H9 (cell line): ENCODE data around the gene TAOK2. TPM values are rescaled to one million over a fixed set of nuclear protein-coding genes. Genes with fewer than 3 reads are reported as not detected.
"Not testable (repeated sequence)": the region's sequence is repeated elsewhere in the genome, so short reads cannot be mapped to it uniquely, and the experiment has no call there.

Source experiments
- DNase-seq: peaks from one replicate; pipeline ENCODE4 v3.0.0-alpha.2; 2017
- H2AFZ ChIP-seq: one replicate; pipeline ENCODE4 v1.6.1; 2013; ENCODE audit warnings: mild to moderate bottlenecking, low read length, control low read depth, moderate library complexity
- H2AK5ac ChIP-seq: 2 replicates; pipeline ENCODE4 v1.6.1; 2013; ENCODE audit warnings: low read length, control low read depth, mixed read lengths; ENCODE audit not compliant: insufficient read length
- H2BK120ac ChIP-seq: one replicate; pipeline ENCODE4 v1.6.1; 2013; ENCODE audit warnings: low read depth, mild to moderate bottlenecking, low read length, control low read depth, inconsistent platforms; ENCODE audit not compliant: poor library complexity, severe bottlenecking
- H2BK12ac ChIP-seq: 2 replicates; pipeline ENCODE4 v1.6.1; 2013; ENCODE audit warnings: low read length, control low read depth, mixed read lengths, low read depth; ENCODE audit not compliant: insufficient read length
- H2BK15ac ChIP-seq: 2 replicates; pipeline ENCODE4 v1.6.1; 2013; ENCODE audit warnings: low read depth, low read length, control low read depth
- H2BK20ac ChIP-seq: one replicate; pipeline ENCODE4 v1.6.1; 2013; ENCODE audit warnings: low read depth, mild to moderate bottlenecking, low read length, control low read depth, inconsistent platforms; ENCODE audit not compliant: poor library complexity, severe bottlenecking
- H2BK5ac ChIP-seq: 2 replicates; pipeline ENCODE4 v1.6.1; 2013; ENCODE audit warnings: low read length, control low read depth, mixed read lengths; ENCODE audit not compliant: insufficient read length
- H3K14ac ChIP-seq: 2 replicates; pipeline ENCODE4 v1.6.1; 2013; ENCODE audit warnings: low read length, control low read depth; ENCODE audit not compliant: insufficient read depth
- H3K18ac ChIP-seq: 2 replicates; pipeline ENCODE4 v1.6.1; 2013; ENCODE audit warnings: low read depth, mild to moderate bottlenecking, mixed read lengths, low read length, control low read depth; ENCODE audit not compliant: insufficient read length
- H3K23ac ChIP-seq: 2 replicates; pipeline ENCODE4 v1.6.1; 2013; ENCODE audit warnings: low read length, control low read depth, mixed read lengths, low read depth; ENCODE audit not compliant: insufficient read length
- H3K23me2 ChIP-seq: 2 replicates; pipeline ENCODE4 v1.6.1; 2013; ENCODE audit warnings: low read depth, mild to moderate bottlenecking, mixed read lengths, low read length, control low read depth; ENCODE audit not compliant: insufficient read length, poor library complexity, severe bottlenecking
- H3K27ac ChIP-seq: 2 replicates; pipeline ENCODE4 v1.5.1; 2013; ENCODE audit warnings: low read length, control low read depth, mixed read lengths, low read depth; ENCODE audit not compliant: insufficient read length
- H3K27me3 ChIP-seq: 2 replicates; pipeline ENCODE4 v1.6.1; 2013; ENCODE audit warnings: low read length, control low read depth, inconsistent platforms; ENCODE audit not compliant: insufficient read depth
- H3K4ac ChIP-seq: 2 replicates; pipeline ENCODE4 v1.6.1; 2013; ENCODE audit warnings: low read depth, mild to moderate bottlenecking, control low read depth, inconsistent platforms, low read length, moderate library complexity
- H3K4me1 ChIP-seq: 2 replicates; pipeline ENCODE4 v1.6.1; 2013; ENCODE audit warnings: low read length, control low read depth, inconsistent platforms; ENCODE audit not compliant: insufficient read depth
- H3K4me2 ChIP-seq: 2 replicates; pipeline ENCODE4 v1.6.1; 2013; ENCODE audit warnings: low read length, control low read depth, mixed read lengths; ENCODE audit not compliant: insufficient read length, insufficient read depth
- H3K56ac ChIP-seq: 2 replicates; pipeline ENCODE4 v1.6.1; 2013; ENCODE audit warnings: low read depth, mild to moderate bottlenecking, mixed read lengths, low read length, control low read depth; ENCODE audit not compliant: insufficient read length
- H3K79me1 ChIP-seq: 2 replicates; pipeline ENCODE4 v1.6.1; 2013; ENCODE audit warnings: low read depth, mild to moderate bottlenecking, moderate library complexity, low read length, control low read depth, inconsistent platforms; ENCODE audit not compliant: insufficient read depth, poor library complexity, severe bottlenecking
- H3K79me2 ChIP-seq: 2 replicates; pipeline ENCODE4 v1.6.1; 2013; ENCODE audit warnings: low read length, control low read depth, inconsistent platforms; ENCODE audit not compliant: insufficient read depth
- H3K9ac ChIP-seq: 2 replicates; pipeline ENCODE4 v1.6.1; 2013; ENCODE audit warnings: low read length, control low read depth, mixed read lengths; ENCODE audit not compliant: insufficient read length; ENCODE audit errors: extremely low read depth
- H3K9me3 ChIP-seq: one replicate; pipeline ENCODE4 v1.6.1; 2013; ENCODE audit warnings: low read depth, low read length, inconsistent platforms; ENCODE audit not compliant: control insufficient read depth
- H3T11ph ChIP-seq: one replicate; pipeline ENCODE4 v1.6.1; 2013; ENCODE audit warnings: mild to moderate bottlenecking, low read length, control low read depth, inconsistent platforms
- H4K20me1 ChIP-seq: one replicate; pipeline ENCODE4 v1.6.1; 2013; ENCODE audit not compliant: control insufficient read depth, insufficient read length, insufficient read depth
- H4K5ac ChIP-seq: 2 replicates; pipeline ENCODE4 v1.6.1; 2013; ENCODE audit warnings: low read depth, mild to moderate bottlenecking, mixed read lengths, low read length, control low read depth; ENCODE audit not compliant: insufficient read length
- H4K8ac ChIP-seq: replicated peaks from 2 replicates; pipeline ENCODE4 v1.6.1; 2013; ENCODE audit warnings: low read length, control low read depth, mixed read lengths, low read depth; ENCODE audit not compliant: insufficient read length
- H4K91ac ChIP-seq: 2 replicates; pipeline ENCODE4 v1.6.1; 2013; ENCODE audit warnings: low read depth, mild to moderate bottlenecking, moderate library complexity, mixed read lengths, low read length, control low read depth; ENCODE audit not compliant: insufficient read length
- H3K27ac Mint-ChIP-seq, 3 experiments: 2 replicates in 2 of 3; 3 replicates in 1 of 3; pipeline ENCODE4 v1.8.0; 2020 to 2021; ENCODE audit warnings: mixed read lengths in 3 of 3, mild to moderate bottlenecking in 1 of 3, moderate library complexity in 1 of 3
- H3K27me3 Mint-ChIP-seq: 2 replicates; pipeline ENCODE4 v1.8.0; 2021; ENCODE audit warnings: low read depth, mild to moderate bottlenecking, moderate library complexity, mixed read lengths
- H3K36me3 Mint-ChIP-seq, 3 experiments: 2 replicates in 2 of 3; 3 replicates in 1 of 3; pipeline ENCODE4 v1.8.0; 2020 to 2021; ENCODE audit warnings: low read depth in 3 of 3, mixed read lengths in 3 of 3; ENCODE audit not compliant: insufficient read depth in 1 of 3
- H3K4me1 Mint-ChIP-seq, 2 experiments: 2 replicates each; pipeline ENCODE4 v1.8.0; 2020; ENCODE audit warnings: mixed read lengths in 2 of 2
- H3K4me3 Mint-ChIP-seq, 2 experiments: 2 replicates in 1 of 2; 3 replicates in 1 of 2; pipeline ENCODE4 v1.8.0; 2020 to 2021; ENCODE audit warnings: mild to moderate bottlenecking in 2 of 2, mixed read lengths in 2 of 2, moderate library complexity in 1 of 2
- H3K9me3 Mint-ChIP-seq, 2 experiments: 2 replicates in 1 of 2; 3 replicates in 1 of 2; pipeline ENCODE4 v1.8.0; 2020; ENCODE audit warnings: mild to moderate bottlenecking in 2 of 2, mixed read lengths in 2 of 2, moderate library complexity in 1 of 2
- WGBS: extraction: QIAGEN DNeasy Blood & Tissue Kit; methylation state at CpG from one replicate; pipeline ENCODE4 v1.1.7; 2013; ENCODE audit warnings: missing lambda C conversion rate, low lambda C conversion rate, mixed read lengths; ENCODE audit not compliant: insufficient read length; ENCODE audit errors: extremely low coverage; 5-methylcytosine and 5-hydroxymethylcytosine counted together
- total RNA-seq: library from RNA; stranded (reverse); gene quantifications from 2 replicates; pipeline ENCODE4 v1.2.1, GENCODE V29; 2021

Gene TAOK2
- total RNA-seq, 1 experiment from 2014 or later, result 43.9 TPM

GRCh38 chr16:30015450-30015849 lies 41.8 kb downstream of the TAOK2 start:
- not testable (repeated sequence) for H4K5ac ChIP-seq, H3K4me2 ChIP-seq, H3K9me3 ChIP-seq, DNase-seq, H3K9me3 Mint-ChIP-seq, H3K9ac ChIP-seq, H3K4me3 Mint-ChIP-seq, H3K23ac ChIP-seq, H3K4me1 Mint-ChIP-seq, H3K56ac ChIP-seq, H3K36me3 Mint-ChIP-seq, H2BK20ac ChIP-seq, H3K79me1 ChIP-seq, H2BK15ac ChIP-seq, H4K8ac ChIP-seq, H3K79me2 ChIP-seq, H3K18ac ChIP-seq, H3K14ac ChIP-seq, H3K27ac Mint-ChIP-seq, H2BK5ac ChIP-seq, H2AFZ ChIP-seq, H2AK5ac ChIP-seq, H3T11ph ChIP-seq, H4K91ac ChIP-seq, H3K27me3 ChIP-seq, H4K20me1 ChIP-seq, H2BK12ac ChIP-seq, H3K4me1 ChIP-seq, H3K4ac ChIP-seq, H3K27ac ChIP-seq, H2BK120ac ChIP-seq
- WGBS, result no CpG with 5 or more reads among the region's 7 CpGs
- H3K23me2 ChIP-seq, result peaks cover 12% of the 10 kb centered on the region
- H3K27me3 Mint-ChIP-seq, result peaks cover 19% of the 10 kb centered on the region
